SK-MEL-5 (cell line): ENCODE data around the gene GDI1. TPM values are rescaled to one million over a fixed set of nuclear protein-coding genes. Genes with fewer than 3 reads are reported as not detected.

Source experiments
- DNase-seq: peaks from one replicate; pipeline ENCODE4 v3.0.0-alpha.2; 2016; ENCODE audit warnings: low read depth, low spot score
- in situ Hi-C: cut with HindIII; loops from 2 replicates; pipeline ENCODE4 v1.10.0; 2016; ENCODE audit warnings: low sequenced_read_pairs, high pct_unique_total_duplicates, low pct_unique_long_range_greater_than_20kb
- total RNA-seq: library from RNA; depleted of rRNA; stranded (reverse); fragments of >200 nt; shearing (Covaris generic); gene quantifications from 2 replicates; pipeline ENCODE4 v1.2.3, GENCODE V29; 2014

Gene GDI1
- total RNA-seq, 1 experiment from 2014 or later = 48.8 TPM

- in situ Hi-C loops = no loop called here
- no peak for DNase-seq
These were observed 32.9 kb downstream of the GDI1 start for GRCh38 chrX:154469880-154470279.

GRCh38 chrX:154470434-154470833 lies 33.5 kb downstream of the GDI1 start:
- no peak for DNase-seq
- in situ Hi-C loops = no loop called here

- no peak for DNase-seq
- in situ Hi-C loops = no loop called here
These were observed 34.1 kb downstream of the GDI1 start for GRCh38 chrX:154470914-154471568.

- in situ Hi-C loops = no loop called here
- no peak for DNase-seq
These were observed 35.1 kb downstream of the GDI1 start for GRCh38 chrX:154471839-154472684.

- in situ Hi-C loops = no loop called here
- no peak for DNase-seq
These were observed 36.0 kb downstream of the GDI1 start for GRCh38 chrX:154472685-154473632.

GRCh38 chrX:154473683-154474082 lies 36.7 kb downstream of the GDI1 start:
- in situ Hi-C loops = no loop called here
- no peak for DNase-seq

GRCh38 chrX:154476821-154477220 lies 39.9 kb downstream of the GDI1 start:
- DNase-seq = no peak
- in situ Hi-C loops = no loop called here

GRCh38 chrX:154477891-154478477 lies 41.0 kb downstream of the GDI1 start:
- no peak for DNase-seq
- in situ Hi-C loops = no loop called here

- in situ Hi-C loops = no loop called here
- DNase-seq = peak; percentile 86
These were observed 42.0 kb downstream of the GDI1 start, which contains the start of gene LAGE3 for GRCh38 chrX:154478728-154479622. Gene LAGE3, minus strand, starts transcription at chrX:154479281. Its CDS starts 366 bp downstream, at chrX:154478915.

GRCh38 chrX:154481195-154481594 lies 44.2 kb downstream of the GDI1 start:
- in situ Hi-C loops = no loop called here
- no peak for DNase-seq

GRCh38 chrX:154481911-154482601 lies 45.1 kb downstream of the GDI1 start:
- no peak for DNase-seq
- in situ Hi-C loops = no loop called here

- DNase-seq = no peak
- in situ Hi-C loops = no loop called here
These were observed 45.8 kb downstream of the GDI1 start for GRCh38 chrX:154482786-154483185.

- DNase-seq = no peak
- in situ Hi-C loops = no loop called here
These were observed 46.4 kb downstream of the GDI1 start for GRCh38 chrX:154483325-154483724.

- in situ Hi-C loops = no loop called here
- DNase-seq = no peak
These were observed 47.5 kb downstream of the GDI1 start for GRCh38 chrX:154484255-154485149.
